GM18867 (cell line): ENCODE data around the gene COX5A.

Experiments used
- ATAC-seq: cut with Tn5 transposase; IDR thresholded peaks from one replicate; pipeline ENCODE4 v1.9.1; 2021; ENCODE audit warnings: mild to moderate bottlenecking, moderate library complexity; ENCODE audit not compliant: unreplicated experiment

The COX5A gene

GRCh38 chr15:74873036-74873755 lies 64.7 kb downstream of the COX5A start, which contains the start of gene SCAMP2:
Gene SCAMP2 (minus strand): TSS chr15:74873365. CDS start chr15:74873255, 110 bp downstream.
- peak; percentile 74 for ATAC-seq

DNA sequence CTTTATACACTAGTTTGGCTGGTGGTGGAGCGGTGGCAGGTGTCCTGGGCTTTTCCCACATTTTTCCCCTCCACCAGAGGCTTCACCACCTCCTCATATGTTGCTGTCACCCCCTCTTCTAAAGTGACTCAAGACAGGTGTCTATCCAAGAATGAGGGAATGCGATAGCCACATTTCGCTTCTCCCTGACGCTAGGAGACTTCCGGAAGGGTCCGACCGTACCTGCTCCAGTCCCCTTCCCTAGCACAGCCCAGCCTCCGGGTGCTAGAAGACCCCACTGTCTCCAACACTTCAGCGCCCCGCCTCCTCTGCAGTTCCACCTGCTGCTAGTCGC lies 65.2 kb downstream of the COX5A start:
- ATAC-seq: no peak

DNA sequence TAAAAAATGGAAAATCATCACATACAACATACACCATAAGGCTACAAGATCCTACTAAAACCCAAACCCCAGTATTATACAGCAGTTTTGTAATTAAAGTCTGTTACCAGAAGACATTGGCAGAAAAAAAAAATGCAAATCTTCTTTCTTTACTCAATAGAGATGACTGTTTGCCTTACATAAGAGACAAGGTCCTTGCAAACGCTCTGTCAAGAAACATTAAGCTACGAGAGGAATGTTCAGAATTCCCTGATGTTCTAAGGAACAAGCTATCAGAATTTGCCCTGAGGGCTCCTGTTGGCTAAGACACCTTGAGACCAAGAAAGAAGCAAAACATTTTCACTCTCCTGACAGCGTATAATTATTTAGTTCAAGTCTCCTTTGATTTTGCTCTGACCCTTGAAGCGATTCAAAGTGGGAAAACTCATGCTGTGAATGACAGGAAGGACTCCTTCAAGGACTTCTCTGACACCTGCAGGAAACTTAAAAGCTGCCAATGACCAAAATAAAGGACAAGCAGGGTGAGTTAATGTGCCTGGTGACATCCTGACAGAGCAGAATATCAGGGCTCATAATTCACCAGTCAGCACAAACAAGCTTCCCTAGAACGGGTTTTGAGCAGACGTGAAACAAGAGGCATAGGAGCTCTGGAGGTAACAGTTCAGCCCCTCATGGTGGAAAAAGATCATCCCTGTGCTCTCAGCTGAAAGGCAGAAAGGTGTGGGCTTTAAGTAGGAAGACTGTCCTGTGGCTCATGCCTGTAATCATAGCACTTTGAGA lies 67.2 kb downstream of the COX5A start:
- no peak for ATAC-seq
